Esophagus squamous epithelium (tissue), 5 donors: ENCODE measurements around the gene CXorf65. TPM values are rescaled to one million over a fixed set of nuclear protein-coding genes. Genes with fewer than 3 reads are reported as not detected.
A peak's percentile ranks its signal among the peaks of the same experiment; 100 is the strongest.

ENCODE experiments used
- DNase-seq: peaks from one replicate; lab custom pipeline; 2025; lab: John Stamatoyannopoulos, UW
- H3K27ac ChIP-seq, 4 donors: fragments of 200-600 bp; sonication (generic); one replicate each; pipeline ENCODE4 v1.5.1; 2016 to 2019; ENCODE audit warnings: mild to moderate bottlenecking in 1 of 4
- H3K27me3 ChIP-seq, 4 donors: fragments of 200-600 bp; sonication (generic); 1 replicate in 3 of 4; 2 replicates in 1 of 4; pipeline versions ENCODE4 v1.5.1 to v1.6.0; 2017 to 2021; ENCODE audit warnings: antibody characterized with exemption in 1 of 4
- H3K36me3 ChIP-seq, 3 donors: fragments of 200-600 bp; sonication (generic); one replicate each; pipeline ENCODE4 v1.5.1; 2016 to 2019
- H3K4me1 ChIP-seq, 3 donors: fragments of 200-600 bp; sonication (generic); one replicate each; pipeline ENCODE4 v1.5.1; 2017 to 2019
- H3K4me3 ChIP-seq, 4 donors: fragments of 200-600 bp; sonication (generic); 1 replicate in 3 of 4; 2 replicates in 1 of 4; pipeline ENCODE4 v1.5.1; 2016 to 2019; ENCODE audit warnings: mild to moderate bottlenecking in 2 of 4, moderate library complexity in 1 of 4
- H3K9me3 ChIP-seq, 3 donors: fragments of 200-600 bp; sonication (generic); one replicate each; pipeline ENCODE4 v1.5.1; 2016 to 2019
- POLR2A ChIP-seq, 4 donors: fragments of 450-650 bp; IDR thresholded peaks; one replicate each; pipeline ENCODE4 v1.6.1; 2017; ENCODE audit warnings: antibody characterized with exemption in 4 of 4, mild to moderate bottlenecking in 4 of 4, moderate library complexity in 3 of 4
- WGBS, 2 donors: methylation state at CpG; one replicate each; pipeline ENCODE4 v1.1.5; 2018; 5-methylcytosine and 5-hydroxymethylcytosine counted together
- intact Hi-C: fragments of 100-400 bp; cut with DNase I; formaldehyde crosslinking; loops from one replicate; pipeline ENCODE4 v1.15.0; 2022
- total RNA-seq, 4 donors: library from RNA; depleted of rRNA; stranded (reverse); fragments of >200 nt; gene quantifications; one replicate each; pipeline ENCODE4 v1.1.0, GENCODE V29; 2016
- TF ChIP-seq, protein P1 (sequence below), 6 experiments: fragments of 450-650 bp in 4 of 6; fragments of 200-600 bp in 2 of 6; sonication (generic) in 2 of 6; IDR thresholded peaks; one replicate each; pipeline ENCODE4 v1.5.1; 2016 to 2019; ENCODE audit warnings: antibody characterized with exemption in 6 of 6, mild to moderate bottlenecking in 4 of 6, moderate library complexity in 4 of 6
- donor health status: DM: yes; HTN: yes; CAD: no.

CXorf65 gene
- total RNA-seq, 4 donors from 2014 or later: not detected

DNA sequence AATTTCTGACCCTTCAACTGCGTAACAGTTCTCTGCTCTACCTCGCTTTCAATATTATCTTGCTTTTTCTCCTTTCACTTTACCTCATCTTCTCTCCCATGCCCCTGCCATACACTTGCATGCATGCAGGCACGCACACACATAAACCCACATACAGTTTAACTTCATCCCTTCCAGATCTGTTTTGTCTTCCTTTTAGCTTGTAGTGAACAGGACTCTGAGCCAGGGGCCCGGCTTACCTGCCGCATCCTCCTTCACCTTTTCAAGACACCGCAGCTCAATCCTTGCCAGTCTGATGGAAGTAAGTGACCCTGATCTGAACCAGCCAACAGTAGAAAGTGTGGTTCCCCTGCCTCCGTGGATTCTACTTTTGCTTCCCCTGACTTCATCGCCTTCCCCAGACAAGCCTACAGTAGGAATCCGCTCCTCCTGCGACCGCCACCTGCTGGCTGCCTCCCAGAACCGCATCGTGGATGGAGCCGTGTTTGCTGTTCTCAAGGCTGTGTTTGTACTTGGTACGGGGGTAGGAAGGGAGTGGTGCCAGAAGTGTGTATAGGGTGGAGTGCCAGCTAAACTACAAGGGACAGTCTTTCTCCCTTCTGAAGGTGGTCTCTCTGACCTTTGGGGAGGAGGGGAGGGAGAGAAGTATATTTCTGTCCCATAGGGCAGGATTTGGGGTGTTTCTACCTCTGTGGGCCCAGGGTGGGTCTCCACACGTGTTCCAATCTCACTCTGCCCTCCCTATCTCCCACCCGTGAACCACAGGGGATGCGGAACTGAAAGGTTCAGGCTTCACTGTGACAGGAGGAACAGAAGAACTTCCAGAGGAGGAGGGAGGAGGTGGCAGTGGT is 22.6 kb upstream of the CXorf65 start:
- no peaks in the 10 kb centered on the region for H3K9me3 ChIP-seq
- H3K36me3 ChIP-seq: peaks cover 0 to 100% (median 3%) of the 10 kb centered on the region in 3 donors
- no peak for TF ChIP-seq POLR2A (IDR thresholded peaks at IDR 0.05)
- TF ChIP-seq, protein P1, sequence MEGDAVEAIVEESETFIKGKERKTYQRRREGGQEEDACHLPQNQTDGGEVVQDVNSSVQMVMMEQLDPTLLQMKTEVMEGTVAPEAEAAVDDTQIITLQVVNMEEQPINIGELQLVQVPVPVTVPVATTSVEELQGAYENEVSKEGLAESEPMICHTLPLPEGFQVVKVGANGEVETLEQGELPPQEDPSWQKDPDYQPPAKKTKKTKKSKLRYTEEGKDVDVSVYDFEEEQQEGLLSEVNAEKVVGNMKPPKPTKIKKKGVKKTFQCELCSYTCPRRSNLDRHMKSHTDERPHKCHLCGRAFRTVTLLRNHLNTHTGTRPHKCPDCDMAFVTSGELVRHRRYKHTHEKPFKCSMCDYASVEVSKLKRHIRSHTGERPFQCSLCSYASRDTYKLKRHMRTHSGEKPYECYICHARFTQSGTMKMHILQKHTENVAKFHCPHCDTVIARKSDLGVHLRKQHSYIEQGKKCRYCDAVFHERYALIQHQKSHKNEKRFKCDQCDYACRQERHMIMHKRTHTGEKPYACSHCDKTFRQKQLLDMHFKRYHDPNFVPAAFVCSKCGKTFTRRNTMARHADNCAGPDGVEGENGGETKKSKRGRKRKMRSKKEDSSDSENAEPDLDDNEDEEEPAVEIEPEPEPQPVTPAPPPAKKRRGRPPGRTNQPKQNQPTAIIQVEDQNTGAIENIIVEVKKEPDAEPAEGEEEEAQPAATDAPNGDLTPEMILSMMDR (IDR thresholded peaks at IDR 0.05): peak; percentile 42 to 76 (median 71)
- intact Hi-C loops: no loop called here
- H3K27ac ChIP-seq: no peak overlapping the region
- H3K27me3 ChIP-seq: no peaks in the 10 kb centered on the region
- 53 to 58% methylated on average over 7 to 8 of the region's 18 CpGs for WGBS, 2 donors
- no peaks in the 10 kb centered on the region for H3K4me1 ChIP-seq
- no peak overlapping the region for H3K4me3 ChIP-seq
- DNase-seq: no peak

GRCh38 chrX:71128166-71128833 is 21.8 kb upstream of the CXorf65 start:
- no peaks in the 10 kb centered on the region for H3K4me1 ChIP-seq
- H3K4me3 ChIP-seq: no peak overlapping the region
- peaks cover 0 to 100% (median 6%) of the 10 kb centered on the region in 3 donors for H3K36me3 ChIP-seq
- no peak for DNase-seq
- intact Hi-C loops: no loop called here
- TF ChIP-seq, protein P1 (IDR thresholded peaks at IDR 0.05): no peak
- TF ChIP-seq POLR2A (IDR thresholded peaks at IDR 0.05): no peak
- no peaks in the 10 kb centered on the region for H3K9me3 ChIP-seq
- H3K27ac ChIP-seq: no peak overlapping the region
- 71 to 84% methylated on average over 5 to 7 of the region's 12 CpGs for WGBS, 2 donors
- H3K27me3 ChIP-seq: no peaks in the 10 kb centered on the region

DNA sequence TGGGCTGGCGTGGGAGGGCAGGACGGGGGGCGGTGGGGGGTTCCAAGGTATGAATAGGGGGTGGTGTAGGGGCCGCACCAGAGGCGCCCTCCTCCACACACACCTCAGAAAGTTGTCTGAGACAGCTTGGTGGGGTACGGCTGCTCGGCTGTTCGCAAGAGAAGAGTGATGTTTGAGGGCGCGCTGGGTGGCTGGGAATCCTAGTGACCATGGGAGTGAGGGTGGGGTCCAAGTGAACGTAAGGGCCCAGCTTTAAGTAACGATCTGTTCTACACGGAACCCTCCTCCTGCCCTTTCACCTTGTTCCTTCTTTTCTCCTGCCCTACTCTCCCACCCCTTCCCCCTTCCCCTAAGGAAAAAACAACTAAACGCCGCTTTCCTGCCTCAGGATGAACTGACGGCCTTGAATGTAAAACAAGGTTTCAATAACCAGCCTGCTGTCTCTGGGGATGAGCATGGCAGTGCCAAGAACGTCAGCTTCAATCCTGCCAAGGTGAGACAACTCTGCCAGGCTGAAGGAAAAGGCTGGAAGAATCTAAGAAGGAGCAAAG is 12.5 kb upstream of the CXorf65 start:
- H3K27me3 ChIP-seq: no peaks in the 10 kb centered on the region

GRCh38 chrX:71118032-71118984 is 11.8 kb upstream of the CXorf65 start, which contains the start of gene MED12:
TSS of gene MED12 (plus strand) at chrX:71118596. CDS start at chrX:71118755, 159 bp downstream.
- DNase-seq: peak; percentile 22
- TF ChIP-seq, protein P1 (IDR thresholded peaks at IDR 0.05): no peak
- peak in 1 of 4 donors; percentile 44 for TF ChIP-seq POLR2A (IDR thresholded peaks at IDR 0.05)
- H3K4me3 ChIP-seq: peak within 1 kb of the TSS; percentile 55 to 77 (median 70)
- H3K4me1 ChIP-seq: peaks cover 0 to 19% (median 4%) of the 10 kb centered on the region in 3 donors
- intact Hi-C loops: no loop called here
- WGBS, 2 donors: 5 to 32% methylated on average over 13 to 34 of the region's 56 CpGs
- peaks cover 0 to 30% (median 0%) of the 10 kb centered on the region in 3 donors for H3K36me3 ChIP-seq
- no peaks in the 10 kb centered on the region for H3K27me3 ChIP-seq
- no peaks in the 10 kb centered on the region for H3K9me3 ChIP-seq
- H3K27ac ChIP-seq: peak within 1 kb of the TSS; percentile 83 to 94 (median 88)

More for the DNA sequence above, 12.5 kb upstream of the CXorf65 start:
- peaks cover 0 to 19% (median 4%) of the 10 kb centered on the region in 3 donors for H3K4me1 ChIP-seq
- intact Hi-C loops: no loop called here
- TF ChIP-seq, protein P1 (IDR thresholded peaks at IDR 0.05): no peak
- TF ChIP-seq POLR2A (IDR thresholded peaks at IDR 0.05): no peak
- DNase-seq: no peak
- WGBS, 2 donors: 0 to 35% methylated on average over 5 to 13 of the region's 17 CpGs
- H3K9me3 ChIP-seq: no peaks in the 10 kb centered on the region
- peaks cover 0 to 37% (median 2%) of the 10 kb centered on the region in 3 donors for H3K36me3 ChIP-seq
- peak overlapping the region; percentile 83 to 94 (median 88) for H3K27ac ChIP-seq
- H3K4me3 ChIP-seq: peak overlapping the region; percentile 55 to 77 (median 70)
